Erythroblast (primary cell): ENCODE data around the gene PIP4K2A.

ENCODE experiments used
- GATA1 ChIP-seq: IDR thresholded peaks from 2 replicates; pipeline ENCODE4 v1.6.1; 2011; ENCODE audit warnings: low read depth, mild to moderate bottlenecking, control low read depth, low read length, moderate library complexity
- POLR2A ChIP-seq: IDR thresholded peaks from 2 replicates; pipeline ENCODE4 v1.6.1; 2011; ENCODE audit warnings: mild to moderate bottlenecking, low read length

DNA sequence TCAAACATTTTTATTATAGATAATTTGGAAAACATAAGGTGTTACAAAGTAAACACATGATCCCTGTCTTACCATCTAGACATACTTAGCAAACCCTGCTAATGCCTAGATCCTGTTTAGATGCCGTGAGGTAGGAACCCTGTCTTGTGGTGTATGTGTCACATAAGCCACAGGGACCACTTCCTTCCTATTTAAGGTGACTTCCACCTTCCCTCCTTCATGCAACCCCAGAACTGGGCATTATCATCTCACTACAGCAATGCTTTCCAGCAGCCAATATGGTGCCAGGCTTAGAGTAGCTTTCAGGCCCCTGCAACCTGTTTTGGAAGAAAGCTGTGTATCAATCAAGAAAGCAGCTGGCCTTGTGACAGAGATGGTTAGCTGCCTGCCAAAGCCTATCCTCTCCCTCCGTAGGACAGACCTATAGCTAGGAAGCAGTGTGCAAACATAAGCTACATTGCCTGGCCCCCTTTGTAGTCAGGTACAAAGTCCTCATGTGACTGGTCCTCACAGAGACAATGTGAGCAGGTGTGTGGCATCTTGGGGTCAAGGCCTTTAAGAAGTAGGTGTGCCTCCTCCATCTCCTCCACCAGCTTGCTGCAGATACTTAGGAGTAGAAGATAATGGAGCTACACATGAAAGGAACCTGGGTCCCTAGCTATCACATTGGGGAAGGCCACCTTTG, 222.3 kb downstream of the PIP4K2A start:
- no peak for TF ChIP-seq POLR2A
- no peak for TF ChIP-seq GATA1
